ENCODE data around the gene WASHC4.

The WASHC4 gene, protein sequence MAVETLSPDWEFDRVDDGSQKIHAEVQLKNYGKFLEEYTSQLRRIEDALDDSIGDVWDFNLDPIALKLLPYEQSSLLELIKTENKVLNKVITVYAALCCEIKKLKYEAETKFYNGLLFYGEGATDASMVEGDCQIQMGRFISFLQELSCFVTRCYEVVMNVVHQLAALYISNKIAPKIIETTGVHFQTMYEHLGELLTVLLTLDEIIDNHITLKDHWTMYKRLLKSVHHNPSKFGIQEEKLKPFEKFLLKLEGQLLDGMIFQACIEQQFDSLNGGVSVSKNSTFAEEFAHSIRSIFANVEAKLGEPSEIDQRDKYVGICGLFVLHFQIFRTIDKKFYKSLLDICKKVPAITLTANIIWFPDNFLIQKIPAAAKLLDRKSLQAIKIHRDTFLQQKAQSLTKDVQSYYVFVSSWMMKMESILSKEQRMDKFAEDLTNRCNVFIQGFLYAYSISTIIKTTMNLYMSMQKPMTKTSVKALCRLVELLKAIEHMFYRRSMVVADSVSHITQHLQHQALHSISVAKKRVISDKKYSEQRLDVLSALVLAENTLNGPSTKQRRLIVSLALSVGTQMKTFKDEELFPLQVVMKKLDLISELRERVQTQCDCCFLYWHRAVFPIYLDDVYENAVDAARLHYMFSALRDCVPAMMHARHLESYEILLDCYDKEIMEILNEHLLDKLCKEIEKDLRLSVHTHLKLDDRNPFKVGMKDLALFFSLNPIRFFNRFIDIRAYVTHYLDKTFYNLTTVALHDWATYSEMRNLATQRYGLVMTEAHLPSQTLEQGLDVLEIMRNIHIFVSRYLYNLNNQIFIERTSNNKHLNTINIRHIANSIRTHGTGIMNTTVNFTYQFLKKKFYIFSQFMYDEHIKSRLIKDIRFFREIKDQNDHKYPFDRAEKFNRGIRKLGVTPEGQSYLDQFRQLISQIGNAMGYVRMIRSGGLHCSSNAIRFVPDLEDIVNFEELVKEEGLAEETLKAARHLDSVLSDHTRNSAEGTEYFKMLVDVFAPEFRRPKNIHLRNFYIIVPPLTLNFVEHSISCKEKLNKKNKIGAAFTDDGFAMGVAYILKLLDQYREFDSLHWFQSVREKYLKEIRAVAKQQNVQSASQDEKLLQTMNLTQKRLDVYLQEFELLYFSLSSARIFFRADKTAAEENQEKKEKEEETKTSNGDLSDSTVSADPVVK

DNA sequence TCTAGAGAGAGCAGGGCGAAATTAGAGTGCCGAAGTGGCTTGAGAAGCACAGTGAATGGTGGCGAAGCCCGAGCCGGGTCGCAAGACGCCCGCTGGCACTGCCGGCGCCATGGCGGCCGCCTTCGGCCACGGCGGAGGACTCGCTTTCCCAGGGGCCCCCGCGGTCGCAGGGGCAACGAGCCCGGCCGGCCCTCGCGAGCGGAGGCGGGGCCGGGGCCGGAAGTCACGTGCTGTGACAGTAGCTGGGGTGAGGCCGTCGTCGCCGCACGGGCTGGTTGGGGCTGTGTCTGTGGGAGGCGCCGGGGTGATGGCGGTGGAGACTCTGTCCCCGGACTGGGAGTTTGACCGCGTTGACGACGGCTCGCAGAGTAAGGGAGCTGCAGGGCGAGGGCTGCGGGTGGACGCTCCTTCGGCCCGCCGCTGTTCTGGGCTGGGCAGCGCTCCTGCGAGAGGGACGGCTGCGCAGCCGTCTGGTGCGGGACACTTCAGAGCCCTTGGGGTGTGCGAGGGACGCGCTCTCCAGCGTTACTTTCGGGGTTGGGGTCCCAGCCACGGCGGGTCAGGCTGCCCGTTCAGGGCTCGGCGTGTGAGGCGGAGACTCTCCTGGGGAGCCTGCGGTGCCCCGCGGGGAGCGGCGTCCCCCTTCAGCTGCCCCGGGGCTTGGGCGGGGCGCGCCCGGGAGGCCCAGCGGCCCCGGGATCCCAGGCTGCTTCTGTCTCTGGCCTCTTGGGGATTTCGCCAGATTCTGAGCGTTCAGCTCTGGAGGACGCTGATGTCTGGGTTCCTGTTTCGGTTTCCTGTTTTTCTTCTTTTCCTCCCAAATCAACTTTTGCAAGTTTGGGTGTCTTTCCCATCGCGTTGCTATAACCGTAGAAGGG lies at the start of gene WASHC4:
WASHC4 (plus strand) TSS at position 238 of the 878 bp plus-strand sequence; CDS start at position 308, 70 bp downstream.
- DNase-seq = peak; percentile 82 to 90 (median 88)

DNA sequence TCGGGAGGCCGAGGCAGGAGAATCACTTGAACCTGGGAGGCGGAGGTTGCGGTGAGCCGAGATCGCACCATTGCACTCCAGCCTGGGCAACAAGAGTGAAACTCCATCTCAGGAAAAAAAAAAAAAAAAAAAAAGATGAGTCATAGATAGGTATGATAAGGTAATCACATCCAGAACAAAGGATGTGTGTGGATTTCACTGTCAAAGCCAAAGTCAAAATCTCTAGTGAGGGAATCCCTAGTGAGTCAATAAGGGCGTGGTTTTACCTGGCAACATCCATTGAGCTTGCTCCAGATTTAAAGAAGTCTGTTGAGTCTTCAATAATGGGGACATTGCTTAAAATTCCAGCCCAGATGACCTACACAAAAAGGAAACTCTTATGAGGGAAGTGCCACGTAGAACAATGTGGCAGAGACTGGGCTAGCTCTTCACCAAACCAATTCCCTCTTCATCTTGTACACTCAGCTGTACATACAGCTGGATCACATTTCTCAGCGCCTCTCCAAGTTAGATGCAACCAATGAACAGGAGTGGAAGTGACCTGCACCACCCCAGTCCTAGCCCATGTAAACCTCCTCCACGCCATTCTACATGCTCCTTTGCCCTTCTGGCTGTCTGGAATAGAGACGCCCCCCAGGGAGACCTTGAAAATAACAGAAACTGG lies 46.7 kb upstream of the WASHC4 start:
- DNase-seq = no peak

DNA sequence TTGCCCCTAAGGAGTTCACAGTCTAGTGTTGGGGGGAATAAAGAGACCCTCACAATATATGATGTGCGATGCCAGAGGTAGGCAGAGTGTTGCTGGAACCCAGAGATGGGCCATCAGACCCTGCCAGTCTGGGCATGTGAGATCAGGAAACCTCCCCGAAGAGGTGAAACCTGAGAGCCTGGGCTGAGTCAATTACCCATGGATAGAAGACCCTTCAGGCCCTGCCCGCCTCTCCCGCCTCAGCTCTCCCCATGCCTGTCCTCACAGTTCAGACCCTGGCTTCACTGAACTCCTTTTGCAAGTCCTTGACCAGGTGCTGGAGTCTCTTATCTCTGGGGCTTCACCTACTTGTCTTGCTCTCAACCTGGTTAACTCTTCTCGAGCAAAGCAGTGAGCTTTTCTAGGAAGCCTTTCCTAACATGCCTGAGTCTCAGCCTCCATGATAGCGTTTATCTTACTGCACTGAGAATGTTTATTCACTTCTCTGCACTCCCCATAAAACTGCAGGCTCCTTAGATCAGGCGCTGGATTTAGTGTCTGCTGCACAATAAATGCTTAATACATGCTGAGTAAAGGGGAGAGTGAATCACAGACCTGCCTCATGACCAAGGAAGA lies 42.9 kb upstream of the WASHC4 start:
- no peak for DNase-seq

DNA sequence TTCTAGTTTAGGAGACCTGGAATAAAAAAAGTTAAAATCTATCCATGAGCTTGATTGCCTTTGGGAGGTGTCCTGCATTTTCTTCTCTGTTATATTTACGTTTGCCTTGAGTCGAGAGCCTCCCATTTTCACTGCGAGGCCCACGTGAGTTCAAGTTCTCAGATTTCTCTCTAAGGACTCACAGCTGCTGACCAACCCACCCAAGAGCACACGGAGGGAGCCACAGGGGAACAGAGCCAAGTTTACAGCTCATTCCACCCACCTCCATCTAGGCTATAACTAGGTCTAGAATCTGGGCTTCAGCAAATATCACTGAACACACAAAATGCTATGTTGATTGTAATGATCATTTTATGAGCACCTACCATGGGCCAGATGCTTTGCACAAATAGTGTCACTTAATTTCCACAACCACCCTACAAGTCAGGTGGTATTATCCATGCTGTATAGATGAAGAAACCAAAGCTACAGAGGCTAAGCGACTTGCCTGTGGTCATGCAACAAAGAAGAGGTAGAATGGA lies 40.0 kb upstream of the WASHC4 start:
- no peak for DNase-seq

DNA sequence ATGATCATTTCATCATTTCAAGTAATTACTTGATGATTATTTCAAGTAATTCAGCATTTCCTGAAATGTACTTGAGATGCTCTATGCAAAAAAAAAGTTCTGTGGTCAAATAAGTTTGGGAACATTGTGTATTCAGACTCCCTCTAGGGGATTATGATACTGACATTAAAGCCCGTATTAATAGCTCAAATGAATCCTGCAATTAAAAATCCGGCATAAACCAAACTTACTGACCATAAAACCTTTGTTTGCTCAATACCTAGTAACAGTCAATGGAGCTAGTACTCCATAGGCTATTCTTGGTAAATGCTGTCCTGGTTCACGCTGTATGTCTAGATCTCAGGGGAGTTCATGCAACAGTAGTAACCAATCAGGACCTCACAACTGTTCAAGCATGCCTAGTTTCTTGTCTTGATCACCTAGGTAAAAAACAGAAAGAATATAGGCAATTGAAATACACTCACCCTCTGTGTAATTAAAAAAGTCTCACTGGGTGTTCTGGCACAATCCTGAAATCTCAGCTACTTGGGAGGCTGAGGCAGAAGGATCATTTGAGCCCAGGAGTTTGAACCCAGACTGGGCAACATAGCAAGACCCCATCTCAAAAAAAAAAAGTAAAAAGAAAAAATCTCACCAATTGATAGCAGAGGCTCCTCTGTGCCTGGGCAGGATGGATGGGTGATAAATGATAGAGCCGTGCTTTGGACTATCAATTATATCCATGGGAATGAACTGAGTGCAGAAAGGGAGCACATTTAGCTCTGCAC lies 37.4 kb upstream of the WASHC4 start:
- DNase-seq = no peak

DNA sequence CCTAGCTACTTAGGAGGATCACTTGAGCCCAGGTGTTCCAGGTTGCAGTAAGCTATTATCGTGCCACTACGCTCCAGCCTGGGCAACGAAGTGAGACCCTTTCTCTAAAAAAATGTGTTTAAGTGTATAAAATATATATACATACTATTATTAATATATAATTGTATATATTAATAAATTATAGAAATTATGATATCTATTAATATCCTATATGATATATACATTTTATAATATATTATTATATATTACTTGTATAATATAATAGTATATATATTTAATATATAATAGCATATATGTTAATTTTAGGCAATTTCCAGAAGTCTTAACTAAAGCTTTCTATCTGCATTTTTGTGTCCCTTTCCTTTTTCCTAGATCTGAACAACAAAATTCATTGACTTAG lies 35.5 kb upstream of the WASHC4 start:
- no peak for DNase-seq

DNA sequence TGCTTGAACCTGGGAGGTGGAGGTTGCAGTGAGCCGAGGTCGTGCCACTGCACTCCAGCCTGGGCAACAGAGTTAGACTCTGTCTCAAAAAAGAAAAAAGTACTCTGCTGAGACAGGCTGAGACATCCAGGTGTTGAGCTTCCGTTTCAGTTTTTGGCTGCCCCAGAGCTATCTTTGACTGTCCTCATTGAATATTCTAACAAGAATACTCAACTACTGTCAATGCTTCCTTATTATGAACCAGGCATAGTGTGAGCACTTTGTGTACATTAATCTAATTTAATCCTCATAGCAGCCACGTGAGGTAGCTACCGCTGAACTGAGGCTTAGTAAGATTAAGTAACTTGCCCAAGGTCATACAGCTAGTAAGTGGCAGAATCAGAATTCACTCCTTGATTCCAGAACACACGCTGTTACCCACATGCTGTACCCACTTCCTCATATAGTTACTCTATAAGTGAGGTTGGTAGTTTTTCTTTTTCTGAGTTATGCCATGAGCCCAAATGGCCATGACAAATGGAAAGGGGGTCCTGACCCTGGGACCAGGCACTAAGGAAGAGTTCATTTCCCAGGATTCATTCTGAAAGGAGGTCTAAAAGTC lies 34.5 kb upstream of the WASHC4 start:
- DNase-seq = no peak

DNA sequence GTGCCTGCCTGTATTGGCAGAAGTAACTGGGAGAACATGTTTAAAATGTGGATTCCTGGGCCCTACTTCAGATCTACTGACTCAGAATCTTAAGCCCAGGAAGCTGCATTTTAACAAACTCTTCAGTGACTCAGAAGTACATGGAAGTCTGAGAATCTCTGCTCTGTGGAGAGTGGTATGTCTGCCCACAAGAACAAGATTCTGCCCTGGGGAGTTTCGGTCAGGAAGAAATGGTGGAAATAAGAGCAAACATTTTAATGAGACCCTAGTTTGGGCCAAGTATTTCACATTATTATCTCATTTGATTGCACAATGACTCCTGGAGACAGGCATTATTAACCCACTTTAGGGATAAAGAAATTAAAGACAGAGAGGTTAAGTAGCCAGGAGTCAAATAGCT lies 31.4 kb upstream of the WASHC4 start:
- no peak for DNase-seq

DNA sequence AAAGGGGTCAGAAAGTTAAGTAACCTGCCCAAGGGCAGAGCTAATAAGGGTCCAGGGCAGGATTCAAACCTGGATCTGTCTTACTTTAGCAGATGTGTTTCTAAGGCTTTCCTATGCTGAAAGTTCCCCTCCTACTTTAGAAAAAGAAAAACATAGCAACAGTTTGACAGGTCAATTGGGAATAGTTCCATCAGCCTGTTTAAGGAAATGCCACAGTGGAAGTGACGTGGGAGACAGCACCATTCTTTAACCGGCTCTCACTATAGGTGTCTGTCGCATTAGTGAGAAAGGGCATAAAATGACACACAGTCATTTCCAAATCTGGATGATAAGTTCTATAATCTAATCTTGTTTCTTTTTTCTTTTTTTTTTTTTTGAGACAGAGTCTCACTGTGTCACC lies 30.6 kb upstream of the WASHC4 start:
- DNase-seq = no peak

DNA sequence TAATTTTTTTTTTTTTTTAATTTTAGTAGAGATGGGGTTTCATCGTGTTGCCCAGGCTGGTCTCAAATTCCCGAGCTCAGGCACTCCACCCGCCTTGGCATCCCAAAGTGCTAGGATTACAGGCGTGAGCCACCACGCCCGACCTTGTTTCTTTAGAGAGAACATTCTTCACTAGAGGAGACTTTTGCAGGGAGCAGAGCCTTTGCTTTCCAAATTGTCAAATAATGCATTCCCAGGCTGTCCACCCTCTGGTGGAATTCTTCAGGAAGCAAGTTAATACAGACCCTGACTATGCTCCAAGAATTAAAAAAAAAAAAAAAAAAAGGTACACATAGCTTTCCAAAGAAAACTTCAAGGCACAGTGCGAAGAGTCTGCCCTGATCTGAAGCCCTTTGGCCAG lies 30.1 kb upstream of the WASHC4 start:
- no peak for DNase-seq

DNA sequence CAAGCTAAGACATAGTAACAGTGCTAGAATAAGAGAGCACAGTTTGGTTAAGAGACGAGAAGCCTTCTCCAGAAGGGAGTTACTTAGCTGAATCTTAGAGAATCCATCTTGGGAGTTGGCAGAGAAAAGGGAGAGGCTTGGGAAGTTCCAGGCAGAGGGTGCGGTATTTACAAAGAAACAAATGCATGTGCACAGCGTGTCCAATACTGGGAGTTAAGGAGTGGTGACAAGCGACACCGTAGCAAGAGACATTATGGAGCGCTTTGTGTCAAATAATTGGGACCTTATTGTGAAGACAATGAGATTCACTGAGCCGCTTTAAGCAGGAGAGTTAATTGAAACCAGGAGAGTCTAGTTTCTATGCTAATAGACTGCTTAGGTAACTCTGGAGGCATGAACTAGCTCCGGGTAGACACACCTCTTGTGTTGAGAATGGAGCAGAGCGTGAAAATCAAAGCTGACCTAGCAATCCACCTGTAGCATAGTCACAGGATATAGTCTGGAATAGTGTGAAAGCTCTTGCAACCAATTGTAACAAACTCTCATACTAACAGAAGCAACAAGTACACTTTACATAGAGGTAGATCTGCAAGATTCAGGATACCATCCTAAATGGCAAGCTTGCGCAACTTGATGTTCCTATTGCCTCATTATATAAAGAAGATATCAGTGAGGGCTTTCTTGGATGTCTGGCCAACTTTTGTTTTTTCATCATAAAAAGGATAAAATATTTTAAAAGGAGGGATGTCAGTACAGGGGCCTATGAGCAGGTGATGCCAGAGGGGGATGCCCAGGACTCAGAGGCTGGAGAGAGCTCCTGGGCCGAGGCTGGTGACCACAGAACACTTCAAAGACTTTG lies 28.6 kb upstream of the WASHC4 start:
- no peak for DNase-seq

DNA sequence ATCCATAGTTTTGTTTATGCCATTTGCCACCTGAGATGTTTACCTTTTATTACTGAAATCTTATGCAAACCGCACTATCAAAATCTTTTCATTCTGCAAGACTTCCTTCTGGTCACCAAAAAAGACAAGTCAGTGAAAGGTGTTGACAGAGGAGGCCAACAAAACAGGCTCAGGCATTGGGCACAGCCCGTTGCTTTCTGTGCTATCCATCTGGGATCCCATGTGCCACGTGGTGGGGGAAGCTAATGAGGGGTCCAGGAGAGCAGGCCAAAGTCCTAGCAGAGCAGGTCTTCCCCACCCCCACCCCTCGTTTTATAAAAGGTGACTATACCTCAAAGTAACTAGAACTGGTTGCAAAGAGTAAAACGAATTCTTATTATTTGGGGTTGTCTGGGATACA lies 24.5 kb upstream of the WASHC4 start:
- DNase-seq = no peak

DNA sequence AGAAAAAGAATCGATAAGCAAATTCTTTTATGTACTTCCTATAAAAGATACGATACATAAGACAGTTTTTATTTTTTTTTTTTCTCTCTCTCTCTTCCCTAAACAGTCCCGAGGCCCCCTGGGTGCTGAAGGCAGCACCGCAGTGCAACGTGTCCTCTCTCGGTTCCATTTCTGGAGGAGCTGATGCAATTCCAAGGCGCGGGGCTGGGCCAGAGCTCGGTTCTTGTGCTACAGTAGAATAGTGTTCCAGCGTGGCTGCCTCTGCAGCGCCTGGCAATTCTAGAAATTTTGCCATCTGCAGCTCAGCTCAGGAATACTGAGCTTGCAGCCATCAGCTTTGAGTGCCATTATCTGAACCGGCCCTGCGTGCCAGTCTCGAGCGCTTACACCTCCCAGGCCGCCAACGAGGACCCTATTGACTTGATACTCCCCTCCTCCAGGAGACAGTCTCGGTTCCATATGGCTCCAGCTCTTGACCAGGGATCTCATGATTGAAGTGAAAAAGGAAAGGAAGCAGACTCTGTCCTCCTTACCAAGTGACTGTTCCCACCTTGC lies 23.9 kb upstream of the WASHC4 start:
- DNase-seq = no peak

DNA sequence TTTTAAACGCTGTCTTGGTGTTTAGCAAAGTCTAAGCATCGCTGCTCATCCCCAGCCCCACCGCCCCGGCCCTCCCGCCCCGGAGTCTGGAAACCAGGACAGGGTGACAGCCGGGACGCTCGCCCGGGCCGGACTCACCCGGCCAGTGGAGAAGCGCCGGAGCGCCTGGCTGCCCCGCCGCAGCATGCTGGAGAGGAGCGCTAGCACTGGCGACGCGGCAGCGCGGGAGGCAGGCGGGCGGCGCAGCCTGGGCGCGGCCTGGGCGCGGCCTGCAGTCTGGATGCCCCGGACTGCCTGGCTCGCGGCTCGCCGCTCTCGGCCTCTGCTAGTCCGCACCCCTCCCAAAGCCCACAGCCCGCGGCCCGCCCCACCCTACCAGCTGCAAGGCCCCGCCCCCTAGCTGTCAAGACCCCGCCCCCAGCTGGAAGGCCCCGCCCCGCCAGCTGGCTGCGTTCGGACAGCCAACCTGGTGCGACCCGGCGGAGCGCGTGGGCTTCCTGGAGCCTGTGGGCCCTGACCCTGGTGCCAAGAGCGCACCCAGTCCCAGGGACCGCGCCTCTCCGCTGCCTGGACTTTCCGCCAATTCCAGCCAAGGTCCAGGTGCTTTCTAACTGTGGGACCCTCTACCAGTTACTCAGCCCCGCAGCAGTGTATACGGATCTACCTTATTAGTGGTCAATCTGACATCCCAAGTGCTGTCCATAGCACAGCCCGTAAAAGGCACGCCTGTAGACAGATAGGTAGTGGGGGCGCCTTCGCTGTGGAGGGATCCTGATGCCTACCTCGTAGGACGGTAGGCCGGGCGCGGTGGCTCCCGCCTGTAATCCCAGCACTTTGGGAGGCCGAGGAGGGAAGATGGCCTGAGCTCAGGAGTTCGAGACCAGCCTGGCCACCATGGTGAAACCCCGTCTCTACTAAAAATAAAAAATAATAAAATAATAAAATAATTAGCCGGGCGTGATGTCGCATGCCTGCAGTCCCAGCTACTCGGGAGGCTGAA lies 23.0 kb upstream of the WASHC4 start, which contains the start of gene ALDH1L2:
ALDH1L2 (minus strand) TSS at position 208 of the 1,000 bp plus-strand sequence; CDS start at position 186, 22 bp downstream.
- peak in 3 of 6 experiments; percentile 4 to 16 (median 14) for DNase-seq

DNA sequence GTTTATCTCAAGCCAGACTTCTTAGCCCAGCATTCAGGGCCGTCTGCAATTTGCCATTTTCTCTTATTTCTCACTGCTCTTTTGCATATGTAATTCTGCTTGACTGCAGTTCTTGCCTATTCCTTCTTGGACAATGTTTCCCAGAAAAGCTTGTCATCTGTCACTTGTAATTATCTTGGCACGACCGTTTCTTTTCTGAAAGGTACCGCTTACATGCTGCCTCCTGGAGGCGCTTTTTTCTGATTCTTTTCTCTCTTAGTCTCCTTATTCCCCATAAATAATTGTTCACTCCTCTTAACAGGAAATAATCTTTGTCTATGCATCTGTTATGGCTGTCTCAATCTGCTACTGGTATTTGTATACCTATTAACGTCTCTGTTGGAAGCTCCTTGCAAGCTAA lies 22.0 kb upstream of the WASHC4 start:
- DNase-seq = no peak

DNA sequence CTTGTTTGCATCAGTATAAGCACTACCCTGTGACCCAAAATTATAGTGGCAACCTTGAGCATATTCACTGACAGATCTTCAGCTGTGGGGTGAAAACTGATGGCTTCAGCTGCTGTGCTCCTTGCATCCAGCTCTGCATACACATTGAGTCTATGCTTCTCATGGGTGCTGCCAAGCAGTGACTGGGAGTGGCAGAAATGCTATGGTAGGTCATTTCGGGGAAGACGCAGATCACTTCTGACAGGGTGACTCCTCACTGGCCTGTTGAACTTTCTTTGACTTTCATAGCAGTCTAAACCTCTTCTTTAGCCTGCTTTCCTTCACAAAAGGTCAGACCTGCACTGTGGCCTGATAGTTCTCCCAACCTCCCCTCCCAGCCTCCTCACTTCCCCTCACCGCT lies 17.7 kb upstream of the WASHC4 start:
- DNase-seq = no peak

DNA sequence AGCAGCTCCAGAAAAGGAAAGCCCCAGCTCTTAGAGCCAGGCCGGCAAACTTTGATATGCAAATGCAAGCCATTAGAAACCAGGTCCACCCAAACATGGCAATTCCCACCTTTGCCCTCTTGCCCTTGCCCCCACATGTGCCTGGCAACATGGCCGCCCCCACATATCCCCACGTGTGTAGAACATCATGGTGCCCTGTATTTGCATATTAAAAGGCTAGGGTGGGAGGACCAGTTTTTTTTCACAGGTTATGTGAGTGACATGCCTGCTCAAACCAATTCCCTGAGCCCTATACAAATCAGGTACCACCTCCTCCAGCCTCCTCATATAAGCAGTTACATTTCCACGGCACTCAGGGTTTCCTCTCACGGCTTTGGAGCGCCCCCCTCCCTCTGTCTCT lies 17.2 kb upstream of the WASHC4 start:
- no peak for DNase-seq
